Body of pancreas (tissue), 4 donors: Measurements from ENCODE around the gene TUT4.

Experiments
- CTCF ChIP-seq, 7 experiments: fragments of 450-650 bp in 4 of 7; fragments of 200-600 bp in 3 of 7; sonication (generic) in 3 of 7; IDR thresholded peaks; one replicate each; pipeline ENCODE4 v1.5.1; 2016 to 2019; ENCODE audit warnings: antibody characterized with exemption in 7 of 7
- POLR2A ChIP-seq, 3 donors: fragments of 450-650 bp; IDR thresholded peaks; one replicate each; pipeline ENCODE4 v1.6.1; 2016; ENCODE audit warnings: antibody characterized with exemption in 3 of 3, mild to moderate bottlenecking in 2 of 3

DNA sequence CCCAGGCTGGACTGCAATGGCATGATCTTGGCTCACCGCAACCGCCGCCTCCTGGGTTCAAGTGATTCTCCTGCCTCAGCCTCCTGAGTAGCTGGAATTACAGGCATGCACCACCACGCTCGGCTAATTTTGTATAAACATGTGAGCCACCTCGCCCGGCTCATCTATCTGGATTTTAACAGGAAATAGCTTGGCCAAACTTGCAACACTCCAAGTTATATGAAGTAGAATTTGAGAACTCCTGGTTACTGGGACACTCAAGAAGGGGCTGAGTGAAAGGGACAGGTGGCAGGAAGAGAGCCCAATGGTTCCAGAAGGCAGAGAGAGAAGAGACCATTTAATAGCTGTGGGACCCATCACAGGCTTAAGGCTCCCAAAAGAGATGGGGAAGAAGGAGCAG is 46.3 kb upstream of the TUT4 start:
- TF ChIP-seq CTCF (IDR thresholded peaks at IDR 0.05) (no peak), POLR2A (IDR thresholded peaks at IDR 0.05) (no peak)
